ENCODE results near the gene NT5DC1. TPM values are rescaled to one million over a fixed set of nuclear protein-coding genes. Genes with fewer than 3 reads are reported as not detected.

NT5DC1 gene
- polyA plus RNA-seq, 1 donor: 25.7 TPM

DNA sequence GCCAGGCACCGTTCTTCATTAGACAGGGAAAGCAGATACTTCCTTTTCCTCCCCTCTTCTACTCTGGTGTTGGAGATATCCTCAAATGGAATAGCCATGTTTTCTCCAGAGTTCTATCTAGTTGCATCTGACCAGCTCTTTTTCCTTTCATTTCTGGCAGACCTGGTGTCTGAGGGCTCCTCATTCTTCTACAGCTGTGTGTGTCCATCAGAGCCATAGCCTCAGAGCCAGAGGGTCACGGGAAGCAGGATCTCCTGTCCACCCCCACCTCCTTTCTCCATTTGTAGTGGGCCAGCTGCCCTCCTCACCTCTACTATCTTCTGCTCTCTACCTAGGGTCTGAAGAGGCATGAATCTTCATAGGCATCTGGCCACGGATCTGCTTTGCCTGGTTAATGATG is 96.2 kb downstream of the NT5DC1 start:
- DNase-seq: no peak

DNA sequence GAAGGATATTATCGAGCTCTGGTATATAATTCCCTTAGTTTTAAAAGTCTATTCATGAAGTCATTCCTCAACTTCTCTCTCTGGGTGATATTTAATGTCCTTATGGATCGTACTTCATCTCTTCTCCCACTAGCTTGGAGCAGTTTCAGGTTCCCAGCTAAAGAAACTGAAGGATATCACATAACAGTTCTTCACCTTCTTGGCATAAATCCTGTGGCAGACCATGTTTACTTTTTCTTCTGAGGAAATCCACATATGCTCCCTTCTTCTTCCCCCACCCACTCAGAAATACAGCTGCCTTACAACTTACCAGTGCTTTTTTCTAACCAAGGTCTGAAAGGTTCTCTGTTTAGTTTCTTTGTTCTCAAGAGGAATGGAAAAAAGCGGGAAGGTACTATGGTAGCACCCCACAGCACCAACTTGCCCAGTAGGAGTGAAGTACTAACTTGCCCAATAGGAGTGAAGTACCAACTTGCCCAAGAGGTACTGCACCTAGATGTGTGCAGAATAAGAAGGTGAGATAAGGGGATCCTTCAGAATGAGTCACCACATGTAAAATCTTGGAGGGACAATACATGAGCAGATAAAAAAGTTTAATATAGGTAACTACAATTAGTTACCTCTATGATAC is 100.1 kb downstream of the NT5DC1 start:
- DNase-seq: no peak

DNA sequence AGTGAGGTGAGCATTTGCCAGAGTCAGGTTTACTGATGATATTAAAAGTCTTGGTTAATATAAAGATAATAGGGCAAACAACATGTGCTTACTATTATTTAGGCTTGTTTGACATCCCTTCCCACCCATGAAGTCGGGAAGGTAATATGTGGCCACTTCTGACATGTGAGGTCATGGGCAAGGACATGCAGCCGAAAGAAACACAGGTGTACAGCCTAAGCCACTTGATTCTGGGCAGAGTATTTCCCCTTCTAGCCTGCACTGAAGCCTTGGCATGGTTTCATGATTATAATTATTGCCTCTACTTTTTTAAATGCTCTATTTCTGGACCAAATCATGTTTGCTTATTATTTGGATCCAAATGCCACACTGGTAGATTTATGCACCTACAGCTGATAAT is 100.9 kb downstream of the NT5DC1 start:
- DNase-seq: no peak

DNA sequence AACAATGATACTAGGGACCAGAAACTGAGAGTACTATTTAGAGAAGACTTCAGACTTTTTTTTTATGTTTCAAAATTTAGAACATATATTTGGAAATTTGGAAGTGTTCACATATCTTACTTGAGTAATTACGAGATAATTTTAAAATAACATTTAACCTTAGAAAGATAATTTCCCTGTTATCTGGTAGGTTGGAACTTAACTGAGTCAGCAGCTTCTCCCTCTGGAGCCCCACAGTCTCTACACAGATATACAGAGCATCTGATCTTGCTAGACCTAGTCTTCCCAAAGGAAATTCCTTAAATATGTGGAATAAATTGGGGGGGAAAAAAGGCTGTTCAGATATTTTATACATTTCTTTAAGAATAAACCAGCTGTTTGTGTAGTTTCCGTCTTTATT is 104.6 kb downstream of the NT5DC1 start:
- DNase-seq: no peak

DNA sequence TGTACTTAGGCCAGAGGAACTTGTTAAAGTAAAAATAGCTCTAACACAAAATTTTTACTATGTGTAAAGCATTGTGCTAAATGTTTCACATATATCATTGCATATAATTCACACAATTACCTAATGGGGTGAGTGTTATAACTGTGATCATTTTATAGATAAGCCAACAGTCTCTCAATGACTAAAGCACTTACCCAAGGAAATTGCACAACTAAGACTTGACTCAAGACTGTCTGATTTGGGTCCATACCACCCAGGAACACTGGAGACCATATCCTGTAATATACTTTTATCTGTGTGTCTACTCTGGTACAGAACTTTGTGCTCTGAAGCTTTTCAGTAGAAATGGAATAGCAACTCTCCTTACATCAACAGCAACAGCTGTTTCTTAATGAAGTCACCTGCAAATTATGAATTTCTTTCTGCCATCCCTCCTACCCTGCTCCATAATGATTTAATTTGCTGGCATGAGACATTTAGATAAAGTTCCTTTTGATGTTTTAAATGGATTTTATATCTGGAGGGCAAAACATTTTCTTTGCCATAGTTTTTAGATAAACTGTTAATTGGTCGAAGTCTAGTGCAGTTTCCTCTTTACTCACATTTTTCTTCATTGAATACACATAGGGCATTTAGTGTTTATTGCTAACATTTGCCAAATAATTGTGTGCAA is 105.7 kb downstream of the NT5DC1 start:
- DNase-seq: no peak

DNA sequence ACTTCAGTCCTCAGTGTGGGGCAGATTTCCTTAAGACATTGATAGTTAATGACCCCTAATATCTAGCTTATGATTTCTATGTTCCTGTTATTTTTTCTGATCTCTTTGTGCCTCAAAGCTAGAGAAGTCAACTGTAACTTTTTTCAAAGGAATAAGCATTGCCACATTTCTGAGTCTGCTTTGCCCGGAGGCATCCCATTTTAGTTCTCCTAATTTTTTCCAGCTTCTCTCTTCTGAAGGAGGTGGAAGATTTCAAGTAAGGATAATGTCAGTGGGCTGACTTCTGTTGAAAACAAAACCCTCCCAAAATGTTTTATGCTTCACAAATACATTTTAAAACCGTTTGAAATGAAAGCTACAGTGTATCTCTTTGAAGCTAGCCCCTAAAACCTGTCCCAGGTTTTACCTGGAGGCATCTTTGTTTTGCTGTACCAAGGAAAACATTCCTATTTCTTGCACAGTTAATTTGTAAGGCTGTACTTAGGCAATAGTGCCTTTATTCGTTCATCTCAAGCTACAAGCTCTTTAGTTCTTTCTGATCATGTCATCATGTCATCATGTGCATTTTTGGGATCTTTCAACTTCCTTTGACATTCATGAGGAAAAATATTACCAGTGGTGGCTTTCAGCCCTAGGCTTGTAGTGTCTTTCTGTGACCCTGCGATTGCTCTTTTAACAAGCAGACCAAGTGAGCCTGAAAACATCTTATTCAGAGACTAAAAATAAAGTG is 107.6 kb downstream of the NT5DC1 start:
- no peak for DNase-seq

DNA sequence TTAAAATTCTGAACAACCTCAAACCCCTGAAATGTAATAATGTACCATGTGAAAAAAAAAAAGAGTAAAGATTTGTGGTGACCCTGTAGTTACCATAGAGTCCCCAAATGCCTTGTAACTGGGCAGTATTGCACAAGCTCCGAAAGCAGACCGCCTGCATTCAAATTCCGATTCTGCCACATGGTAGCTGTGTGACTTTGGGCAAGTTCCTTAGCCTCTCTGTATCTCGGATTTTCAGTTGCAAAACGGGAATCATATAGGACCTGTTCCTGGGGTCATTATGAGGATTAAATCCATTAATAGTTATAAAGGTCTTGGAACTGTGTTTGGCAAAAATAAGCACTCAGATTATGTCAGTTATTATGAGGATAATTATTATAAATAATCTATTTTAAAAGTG is 109.7 kb downstream of the NT5DC1 start:
- no peak for DNase-seq

DNA sequence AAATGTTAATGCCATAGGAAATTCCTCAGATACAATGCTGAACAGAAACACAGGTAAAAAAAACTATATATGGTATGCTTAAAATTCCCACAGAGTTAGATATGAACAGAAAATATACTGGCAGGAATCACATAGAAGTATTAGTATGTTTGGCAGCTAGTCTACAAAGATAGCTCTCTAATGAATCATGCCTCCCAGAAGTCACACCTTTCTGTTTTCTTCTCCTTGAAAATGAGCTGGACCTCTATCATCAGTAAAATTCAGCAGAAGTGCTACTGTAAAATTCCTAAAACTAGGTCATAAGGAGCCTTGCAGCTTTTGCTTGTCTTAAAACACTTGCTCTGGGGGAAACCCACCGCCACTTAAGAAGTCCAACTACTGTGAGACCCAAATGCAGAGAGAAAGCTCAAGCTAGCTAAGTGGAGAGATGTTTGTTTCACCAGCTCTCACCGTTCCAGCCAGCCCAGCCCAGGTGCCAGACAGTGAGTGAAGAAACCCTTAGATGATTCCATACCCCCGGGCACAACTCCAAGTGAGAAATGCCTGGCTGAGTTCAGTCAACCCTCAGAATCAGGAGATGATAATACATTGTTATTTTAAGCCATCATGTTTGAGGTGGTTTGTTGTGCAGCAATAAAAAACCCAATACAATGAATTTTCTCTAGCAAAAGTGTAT is 110.2 kb downstream of the NT5DC1 start:
- DNase-seq: no peak

DNA sequence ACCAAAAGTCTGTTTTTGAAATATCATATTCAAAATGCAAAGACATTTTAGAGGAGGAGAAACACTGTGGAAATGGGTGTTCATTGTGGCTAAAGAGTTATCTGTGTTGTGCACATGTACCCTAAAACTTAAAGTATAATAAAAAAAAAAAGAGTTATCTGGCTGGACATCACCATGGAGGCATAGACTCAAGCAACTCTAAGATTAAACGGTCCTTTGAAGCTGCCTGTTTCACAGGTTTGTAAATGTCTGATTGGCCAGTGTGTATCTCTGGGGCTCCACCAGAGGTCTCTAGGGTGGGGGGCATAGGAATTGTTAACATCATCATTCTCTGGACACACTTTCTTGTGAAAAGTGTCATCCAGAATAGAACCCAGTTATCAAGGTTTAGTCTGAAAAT is 114.0 kb downstream of the NT5DC1 start:
- no peak for DNase-seq

DNA sequence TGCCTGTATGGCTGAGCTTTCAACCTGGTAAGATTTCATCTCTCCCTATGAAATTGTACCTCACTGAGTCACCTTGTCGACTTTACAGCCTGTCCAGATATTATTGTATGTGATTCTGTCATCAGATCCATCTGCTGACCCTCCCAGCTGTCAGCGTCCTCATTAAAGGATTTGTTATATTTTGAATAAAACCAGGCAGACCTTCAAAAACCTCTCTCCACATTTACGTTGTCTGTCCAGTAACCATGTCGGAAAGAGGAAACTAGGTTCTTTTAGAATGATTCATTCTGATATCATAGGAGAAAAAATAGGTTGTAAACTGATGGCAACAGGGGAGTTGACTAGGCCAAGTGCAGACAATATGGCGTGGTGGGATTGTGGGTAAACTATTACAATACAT is 114.8 kb downstream of the NT5DC1 start:
- no peak for DNase-seq

DNA sequence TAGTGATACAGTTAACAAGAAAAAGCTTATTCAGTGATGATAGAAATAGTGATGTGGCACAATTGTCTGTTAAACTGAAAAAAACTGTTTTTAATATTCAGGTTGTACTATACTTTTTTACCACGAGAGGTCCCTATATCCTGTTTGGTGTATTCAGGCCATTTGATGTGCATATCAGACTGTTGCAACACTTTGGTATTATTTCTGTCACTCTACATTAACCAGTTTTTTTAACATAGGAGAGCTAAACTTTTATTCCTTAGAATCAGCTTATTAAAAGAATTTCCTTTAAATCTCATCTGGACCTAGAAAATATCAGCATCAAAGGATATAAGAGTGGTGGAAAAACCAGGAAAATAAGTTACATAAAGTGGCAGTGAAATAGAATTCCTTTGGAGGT is 116.4 kb downstream of the NT5DC1 start:
- DNase-seq: peak; percentile 45

DNA sequence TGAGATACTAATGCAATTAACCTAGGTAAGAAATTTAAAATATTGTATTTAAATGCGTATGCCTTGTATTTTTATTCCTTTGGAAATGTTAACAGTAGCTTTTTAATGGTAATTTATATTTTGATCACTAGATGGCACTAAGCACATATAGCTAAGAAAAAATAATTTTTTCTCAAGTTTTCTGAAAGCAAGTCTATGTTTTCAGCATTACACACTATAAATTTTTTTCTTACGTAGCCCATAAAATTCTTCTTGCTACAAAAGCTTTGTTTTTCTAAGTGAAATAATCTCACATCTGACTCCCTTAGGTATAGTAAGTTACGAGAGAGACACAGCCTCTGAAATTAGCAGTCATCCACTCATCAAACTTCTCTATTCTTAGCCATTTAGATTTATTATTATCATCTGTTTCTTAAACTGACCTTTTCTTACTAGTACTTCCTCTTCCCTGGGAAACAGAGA is 117.5 kb downstream of the NT5DC1 start:
- no peak for DNase-seq

DNA sequence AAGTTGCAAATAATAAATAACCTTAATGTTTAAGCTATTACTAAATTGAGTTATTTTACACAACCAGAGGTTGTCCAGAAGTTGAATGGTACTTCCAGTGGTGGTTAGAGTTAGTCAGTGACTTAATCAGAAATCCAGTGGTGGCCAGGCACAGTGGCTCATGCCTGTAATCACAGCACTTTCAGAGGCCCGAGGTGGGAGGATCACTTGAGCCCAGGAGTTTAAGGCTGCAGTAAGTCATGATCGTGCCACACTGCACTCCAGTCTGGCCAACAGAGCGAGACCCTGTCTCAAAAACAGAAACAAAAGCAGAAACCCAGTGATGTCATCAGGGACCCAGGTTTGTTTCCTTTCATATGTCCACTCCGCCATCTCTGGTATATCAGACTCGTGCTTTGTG is 118.2 kb downstream of the NT5DC1 start:
- DNase-seq: no peak

DNA sequence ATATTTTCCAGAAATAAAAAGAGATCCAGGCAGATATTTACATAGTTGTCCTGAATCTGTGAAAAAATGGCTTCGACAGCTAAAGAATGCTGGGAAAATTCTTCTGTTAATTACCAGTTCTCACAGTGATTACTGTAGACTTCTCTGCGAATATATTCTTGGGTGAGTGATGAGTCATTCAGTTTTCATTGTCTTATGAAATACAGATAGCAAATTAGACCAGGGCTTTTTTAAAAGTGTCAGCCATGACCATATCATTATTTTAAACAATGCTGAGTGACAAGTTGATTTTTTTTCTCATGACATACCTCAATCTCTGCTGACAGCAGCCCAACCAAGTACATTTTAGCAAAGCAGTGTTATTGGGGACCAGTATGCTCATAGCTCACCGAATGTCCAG is 120.4 kb downstream of the NT5DC1 start:
- DNase-seq: no peak

DNA sequence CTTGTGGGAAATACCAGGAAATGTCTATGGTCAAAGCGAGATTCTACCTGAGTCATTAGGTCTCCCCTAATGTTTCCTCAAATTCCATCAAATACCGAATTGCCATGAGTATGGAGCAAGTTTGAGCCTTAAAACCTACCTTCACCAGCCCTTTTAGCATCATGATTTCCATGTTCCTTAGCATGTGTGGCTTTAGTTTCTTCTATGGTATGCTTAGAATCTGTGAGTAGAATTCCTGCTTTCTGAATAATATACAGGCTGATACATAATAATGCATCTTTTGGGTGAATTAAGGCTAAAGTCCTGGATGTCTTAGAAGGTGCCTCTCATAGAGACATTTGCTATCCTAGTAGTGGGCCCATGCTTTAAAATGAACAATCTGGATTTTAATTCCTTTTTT is 121.3 kb downstream of the NT5DC1 start:
- DNase-seq: no peak

DNA sequence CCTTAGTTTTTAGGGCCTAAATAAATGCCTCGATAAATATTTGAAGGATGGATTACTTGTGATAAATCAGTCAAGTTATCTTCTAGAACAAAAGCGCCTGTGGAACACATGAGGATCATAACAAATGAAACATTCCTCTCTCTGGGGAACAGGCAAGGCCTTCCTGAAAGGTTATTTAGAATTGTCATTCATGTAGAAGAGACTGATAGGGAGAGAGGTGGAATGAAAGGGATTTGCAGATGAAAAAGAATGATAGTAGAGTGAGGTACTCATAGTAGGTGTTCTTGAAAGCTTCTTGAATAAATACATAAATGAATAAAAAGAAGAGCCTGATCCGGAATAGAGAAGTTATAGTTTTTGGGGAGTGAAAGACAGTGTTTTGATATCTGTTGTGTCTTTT is 122.7 kb downstream of the NT5DC1 start:
- no peak for DNase-seq

DNA sequence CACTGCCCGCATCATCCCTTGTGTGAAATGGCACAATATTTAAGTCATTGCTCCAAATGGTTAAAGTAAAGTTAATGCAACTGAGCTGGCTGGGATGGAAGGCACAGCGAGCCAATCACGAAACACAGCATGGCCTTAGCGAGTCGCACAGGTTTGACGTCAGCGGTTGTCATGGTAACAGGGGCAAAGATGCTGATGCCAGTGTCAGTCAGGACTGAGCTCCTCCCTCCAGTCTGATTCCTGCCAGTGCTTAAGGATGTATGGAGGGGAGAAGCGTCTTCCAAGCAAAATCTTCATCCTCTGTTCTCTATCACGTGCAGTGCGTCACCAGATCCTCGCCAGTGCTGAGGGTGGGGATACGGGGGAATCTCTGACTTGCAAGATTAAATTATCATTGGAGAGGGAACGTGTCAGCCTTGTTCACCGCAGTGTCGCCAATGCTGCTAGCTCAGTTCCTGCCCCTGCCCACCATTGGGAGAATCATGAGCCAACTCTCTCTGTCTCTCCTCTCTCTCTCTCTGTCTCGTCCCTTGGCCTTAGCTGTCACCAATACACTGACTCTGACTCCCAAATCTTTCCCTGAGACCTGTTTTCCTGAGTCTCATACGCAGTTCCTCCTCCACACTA is 128.7 kb downstream of the NT5DC1 start:
- DNase-seq: peak; percentile 91

DNA sequence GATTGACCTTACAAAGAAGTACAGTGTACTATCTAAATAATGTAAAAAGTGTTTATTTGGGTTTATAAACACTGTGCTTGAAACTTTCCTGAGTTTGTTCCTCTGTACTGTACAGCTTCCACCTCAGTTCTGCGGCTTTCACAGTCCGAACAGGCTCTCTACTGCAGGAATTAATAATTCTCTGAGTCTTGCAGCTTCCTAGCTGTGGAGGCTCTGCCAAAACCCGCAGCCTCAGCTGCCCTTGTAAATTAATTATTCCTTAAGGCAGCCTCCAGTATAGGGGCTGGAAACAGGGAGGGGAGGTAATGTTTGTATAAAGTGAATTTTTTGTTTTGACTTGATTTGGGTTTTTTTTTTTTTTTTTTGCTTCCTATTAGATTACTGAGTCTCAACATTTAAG is 134.0 kb downstream of the NT5DC1 start:
- no peak for DNase-seq

DNA sequence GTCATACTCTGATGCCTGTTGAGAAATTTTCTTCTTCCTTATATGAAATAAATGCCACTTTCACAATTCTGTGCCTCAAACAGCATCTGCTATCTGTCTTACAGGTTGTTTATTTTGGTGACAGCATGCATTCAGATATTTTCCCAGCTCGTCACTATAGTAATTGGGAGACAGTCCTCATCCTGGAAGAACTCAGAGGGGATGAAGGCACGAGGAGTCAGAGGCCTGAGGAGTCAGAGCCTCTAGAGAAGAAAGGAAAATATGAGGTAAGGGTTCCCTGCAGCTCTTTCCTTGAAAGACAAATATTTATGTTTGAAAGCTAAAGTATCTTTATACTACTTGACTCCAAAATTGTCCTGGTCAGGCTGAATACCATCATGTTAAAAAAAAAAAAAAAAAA is 137.4 kb downstream of the NT5DC1 start:
- DNase-seq: no peak

DNA sequence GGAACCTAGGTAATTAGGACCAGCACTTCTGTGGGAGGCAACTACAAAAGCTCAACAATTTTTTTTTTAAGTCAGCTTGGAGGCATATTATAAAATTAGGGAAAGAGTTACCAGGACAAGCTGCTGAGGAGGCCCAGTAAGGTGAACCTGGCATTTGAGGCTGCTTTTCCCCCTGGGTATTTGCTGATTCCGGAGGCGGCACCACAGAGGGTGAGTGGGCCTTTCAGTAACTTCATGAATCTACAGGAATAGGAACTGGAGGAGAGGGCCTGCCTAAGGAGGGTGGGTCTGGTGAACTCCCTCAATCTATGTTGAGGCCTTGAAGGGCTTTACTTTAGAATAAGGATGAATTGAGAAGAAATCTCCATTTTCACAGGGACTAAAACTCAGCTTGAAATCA is 138.6 kb downstream of the NT5DC1 start:
- DNase-seq: no peak

DNA sequence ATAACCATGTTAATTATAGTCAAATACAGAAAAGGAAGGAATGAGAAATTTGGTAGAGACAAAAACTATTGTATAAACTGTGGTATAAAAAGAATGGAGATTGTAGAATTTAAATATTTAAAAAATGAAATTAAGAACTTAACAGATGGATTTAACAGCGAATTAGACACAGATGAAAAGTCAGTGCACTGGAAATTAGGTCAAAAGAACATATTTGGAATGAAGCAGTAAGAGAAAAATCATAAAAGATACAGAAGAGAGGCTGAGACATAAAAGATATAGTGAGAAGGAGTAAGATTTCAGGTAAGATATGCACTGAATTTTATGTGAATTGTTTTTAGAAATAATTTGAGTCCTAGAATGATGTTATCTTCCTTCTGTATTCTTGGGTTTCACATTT is 139.2 kb downstream of the NT5DC1 start:
- no peak for DNase-seq

DNA sequence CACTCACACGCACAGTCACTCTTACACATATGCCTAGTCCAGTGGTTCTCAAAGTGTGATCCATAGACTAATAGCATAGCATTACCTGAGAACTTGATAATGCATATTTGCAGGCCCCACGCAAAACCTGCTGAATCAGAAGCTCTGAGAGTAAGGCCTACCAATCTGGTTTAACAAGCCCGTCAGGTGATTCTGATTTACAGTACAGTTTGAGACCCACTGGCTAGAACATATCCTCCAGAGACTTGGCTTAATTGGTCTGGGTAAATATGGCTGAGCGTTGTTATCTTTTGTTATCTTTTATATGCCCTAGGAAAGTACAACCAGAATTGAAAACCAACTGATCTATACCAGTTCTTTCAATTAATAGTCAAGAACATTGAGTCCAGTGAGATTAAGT is 143.6 kb downstream of the NT5DC1 start:
- DNase-seq: no peak

DNA sequence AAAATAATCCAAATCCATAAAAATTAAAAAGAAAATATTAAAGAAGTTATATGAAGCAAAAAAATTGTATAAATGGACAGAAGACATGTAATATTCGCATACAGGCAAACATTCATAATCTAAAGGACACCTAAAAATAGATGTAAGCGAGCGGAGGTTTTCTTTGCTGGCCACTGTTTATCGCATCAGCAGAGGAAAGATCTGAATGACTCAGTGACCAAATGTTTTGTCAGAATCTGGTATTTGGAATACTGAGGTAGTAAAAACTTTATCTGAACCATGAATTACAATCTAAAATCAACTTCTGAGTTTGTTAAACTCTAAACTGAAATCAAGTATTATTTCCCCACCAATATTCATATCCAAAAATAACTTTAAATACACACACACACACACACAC is 145.4 kb downstream of the NT5DC1 start:
- no peak for DNase-seq

All from hindlimb muscle (tissue), 1 donor.